NCI-H1436 (cell line): ENCODE results near the gene CDK18.

Experiments
- DNase-seq: peaks from one replicate; lab custom pipeline; 2025; lab: John Stamatoyannopoulos, UW

CDK18 gene

DNA sequence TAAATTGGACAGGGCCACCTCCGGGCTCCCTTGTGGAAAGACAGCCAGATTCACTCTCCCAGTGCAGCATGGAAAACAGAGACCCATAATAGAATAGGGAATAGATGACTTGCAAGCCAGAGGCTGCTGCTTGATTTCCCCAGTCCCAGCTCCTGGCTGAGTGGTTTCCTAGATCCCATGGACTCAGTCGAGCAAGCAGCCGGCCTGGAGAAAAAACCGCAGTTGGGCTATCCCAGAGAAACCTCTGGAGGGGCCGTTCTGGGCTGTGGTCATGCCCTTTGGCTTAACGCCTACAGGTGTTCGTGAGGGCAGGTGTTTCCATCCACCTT is 65.7 kb downstream of the CDK18 start:
- DNase-seq, result no peak

GRCh38 chr1:205570796-205571537 is 66.5 kb downstream of the CDK18 start:
- DNase-seq, result no peak

DNA sequence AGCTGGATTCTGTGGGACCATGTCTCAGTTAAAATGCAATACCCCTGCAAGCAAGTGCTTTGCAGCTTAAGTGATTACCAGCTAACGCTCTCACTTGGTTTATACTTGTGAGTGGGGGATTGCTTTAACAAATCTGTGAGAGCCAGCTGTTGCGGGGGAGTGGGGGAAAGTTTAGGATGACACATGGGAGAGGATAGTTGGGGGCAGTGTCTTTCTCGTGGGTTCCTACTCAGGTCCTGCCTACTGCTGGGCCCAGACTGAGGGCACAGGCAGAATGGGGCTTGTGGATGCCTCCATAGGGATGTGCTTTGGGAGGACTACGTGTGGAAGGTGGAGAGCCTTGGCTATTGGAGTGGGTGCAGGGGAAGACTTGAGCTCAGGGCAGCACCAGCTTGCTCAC is 67.3 kb downstream of the CDK18 start:
- DNase-seq, result no peak

DNA sequence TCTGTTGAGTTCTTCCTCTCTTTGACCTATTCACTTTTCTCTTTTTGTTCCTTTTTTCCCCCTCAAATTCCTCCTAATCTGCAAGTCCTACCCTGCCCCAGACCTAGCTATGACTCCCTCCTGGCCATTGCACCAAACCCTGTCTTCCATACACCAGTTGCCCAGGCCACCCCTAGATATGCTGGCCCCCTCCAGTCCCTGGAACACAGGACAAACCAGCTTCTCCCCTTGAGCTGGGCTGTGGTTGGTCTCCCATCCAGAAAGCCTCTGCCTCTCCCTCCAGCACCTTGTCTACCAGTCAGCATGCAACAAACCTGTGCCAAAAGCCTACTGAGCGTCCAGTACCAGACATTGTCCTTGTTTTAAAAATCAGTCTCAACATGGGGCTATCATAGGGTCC is 68.0 kb downstream of the CDK18 start:
- no peak for DNase-seq

DNA sequence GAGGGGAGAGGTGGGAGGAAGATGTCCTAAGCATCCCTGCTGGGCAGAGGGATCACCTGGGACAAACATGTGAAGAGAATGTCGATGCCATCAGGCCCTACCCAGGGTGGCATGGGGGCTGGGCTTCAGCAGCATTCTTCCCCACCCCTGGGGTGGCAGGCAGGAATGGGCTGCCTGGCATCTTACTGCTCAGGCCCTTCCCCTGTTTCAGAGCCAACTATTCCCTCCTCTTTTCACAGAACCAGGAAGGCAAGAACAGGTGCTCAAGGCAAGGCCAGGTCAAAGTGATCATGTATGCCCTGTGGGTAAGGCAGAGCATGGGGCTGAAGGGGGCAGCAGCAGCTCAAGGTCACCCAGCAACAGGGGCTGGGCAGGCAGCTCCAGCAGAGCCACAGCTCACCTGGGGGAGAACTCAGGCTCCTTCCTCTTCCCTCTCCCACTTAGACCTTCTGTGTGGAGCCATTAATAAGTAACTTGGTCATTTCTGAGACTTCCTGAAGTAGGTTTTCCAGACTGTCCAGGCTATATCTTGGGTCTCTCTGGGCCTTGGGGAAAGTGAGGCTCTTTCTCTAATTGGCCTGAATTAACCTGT is 70.9 kb downstream of the CDK18 start:
- no peak for DNase-seq

- no peak for DNase-seq
These were observed 71.5 kb downstream of the CDK18 start for GRCh38 chr1:205576011-205576410.

- DNase-seq, result no peak
These were observed 72.6 kb downstream of the CDK18 start for GRCh38 chr1:205576805-205577761.

DNA sequence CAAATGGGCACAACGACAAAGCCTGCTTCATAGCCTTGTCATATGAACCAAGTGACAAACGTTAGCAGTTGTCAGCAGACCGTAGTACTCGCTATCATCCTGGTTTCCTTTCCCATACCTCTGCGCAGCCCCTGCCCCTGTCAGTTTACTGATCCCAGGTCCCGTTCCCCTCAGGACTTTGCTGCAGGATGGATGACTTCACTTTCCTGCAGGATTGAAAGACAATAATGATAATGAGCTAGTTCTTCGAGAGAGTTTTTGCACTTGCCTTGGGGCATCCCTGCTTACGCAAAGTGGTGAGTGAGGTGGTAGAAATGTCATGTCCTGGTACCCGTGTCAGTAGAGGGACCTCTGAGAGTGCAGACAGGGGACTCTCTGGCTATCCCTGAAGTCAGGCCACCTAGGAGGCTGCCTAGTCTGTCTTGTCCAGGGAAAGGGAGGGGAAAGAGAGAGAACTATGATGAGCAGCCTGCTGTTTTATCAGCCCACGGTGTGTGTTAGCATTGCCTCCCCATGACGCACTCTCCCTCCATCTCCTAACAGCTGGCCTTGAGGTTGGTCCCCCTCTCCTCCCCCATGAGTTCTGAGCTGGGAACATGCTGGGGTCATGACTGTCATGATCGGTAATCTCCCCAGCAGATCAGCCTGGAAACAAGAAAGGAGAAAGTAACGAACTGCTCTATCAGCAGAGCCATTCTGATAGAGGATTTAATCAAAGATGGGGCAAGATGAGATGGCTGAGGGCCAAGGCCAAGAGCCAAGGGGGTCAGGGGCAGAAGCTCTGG is 73.6 kb downstream of the CDK18 start:
- no peak for DNase-seq

DNA sequence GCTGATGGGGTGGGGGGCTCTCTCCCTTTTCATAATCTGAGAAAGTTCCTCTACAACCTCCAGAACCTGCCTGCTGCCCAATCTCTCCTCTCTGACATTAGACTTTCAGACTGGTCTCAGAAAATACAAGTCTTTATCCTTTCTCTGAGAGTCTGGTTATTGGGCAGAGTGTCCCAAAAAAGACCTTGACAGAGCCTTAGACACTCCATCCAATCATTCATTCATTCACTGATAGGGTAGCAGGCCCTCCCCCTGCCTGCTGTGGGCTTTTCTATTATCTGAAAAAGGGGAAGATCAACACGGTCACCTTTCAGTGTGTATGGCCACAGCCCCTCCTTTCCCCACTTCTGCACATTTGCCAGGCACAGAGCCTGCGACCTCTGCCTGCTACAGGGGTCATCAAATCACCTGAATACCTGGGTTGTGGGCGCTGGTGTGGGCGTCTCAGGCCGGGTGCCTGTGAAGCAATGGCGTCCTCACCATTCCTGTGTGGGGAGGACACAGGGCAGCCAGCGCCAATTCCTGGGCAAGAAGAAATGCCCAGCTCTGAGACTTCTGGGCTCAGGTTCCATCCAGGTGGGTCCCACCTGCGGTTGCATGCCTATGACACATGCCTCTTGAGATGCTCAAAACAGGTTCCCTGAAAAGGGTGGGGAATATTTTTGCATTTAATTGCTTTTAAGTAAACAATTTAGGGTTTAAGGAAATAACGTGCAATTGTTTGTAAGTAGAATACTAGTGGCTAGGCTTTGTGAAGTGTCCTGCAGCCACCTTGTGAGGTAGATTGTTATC is 74.5 kb downstream of the CDK18 start:
- peak; percentile 32 for DNase-seq

- DNase-seq, result no peak
These were observed 75.2 kb downstream of the CDK18 start for GRCh38 chr1:205579711-205580110.

DNA sequence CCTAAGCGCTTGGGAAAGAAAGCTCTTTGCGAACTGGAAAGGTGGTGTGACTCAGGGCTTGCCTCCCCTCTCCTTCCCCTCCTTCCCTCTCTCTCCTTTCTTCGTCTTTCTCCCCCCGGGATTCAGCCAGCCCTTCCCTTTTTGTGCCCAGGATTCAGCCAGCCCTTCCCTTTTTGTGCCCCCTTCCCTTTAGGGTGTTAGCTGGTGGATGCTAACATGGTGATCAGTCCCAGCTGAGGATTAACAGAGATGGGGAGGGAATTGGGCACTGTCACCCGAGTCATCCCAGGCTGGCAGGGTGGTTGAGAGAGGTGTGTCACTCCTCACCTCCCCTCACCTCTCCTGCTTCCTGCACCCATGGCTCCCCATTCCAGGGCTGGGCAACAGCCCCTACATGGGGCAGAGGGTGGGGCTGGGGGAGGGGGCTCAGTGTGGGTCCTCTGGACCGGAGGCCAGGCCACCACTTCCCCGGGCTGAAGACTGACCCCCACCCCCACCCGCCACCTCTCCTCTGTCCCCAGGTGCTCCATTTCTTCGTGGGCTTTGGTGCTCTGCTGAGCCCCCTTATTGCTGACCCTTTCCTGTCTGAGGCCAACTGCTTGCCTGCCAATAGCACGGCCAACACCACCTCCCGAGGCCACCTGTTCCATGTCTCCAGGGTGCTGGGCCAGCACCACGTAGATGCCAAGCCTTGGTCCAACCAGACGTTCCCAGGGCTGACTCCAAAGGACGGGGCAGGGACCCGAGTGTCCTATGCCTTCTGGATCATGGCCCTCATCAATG is 75.9 kb downstream of the CDK18 start:
- no peak for DNase-seq

- DNase-seq, result no peak
These were observed 76.4 kb downstream of the CDK18 start for GRCh38 chr1:205580923-205581180.

- DNase-seq, result no peak
These were observed 77.0 kb downstream of the CDK18 start for GRCh38 chr1:205581321-205581980.

- no peak for DNase-seq
These were observed 77.6 kb downstream of the CDK18 start for GRCh38 chr1:205582046-205582445.
